Panc1 (cell line): ENCODE results near the gene LRRC56.

Experiments used
- POLR2AphosphoS5 ChIP-seq: IDR thresholded peaks from 2 replicates; pipeline ENCODE4 v1.6.1; 2012; ENCODE audit warnings: mild to moderate bottlenecking, low read depth, low read length, moderate library complexity
- SIN3A ChIP-seq: IDR thresholded peaks from 2 replicates; pipeline ENCODE4 v1.6.1; 2012; ENCODE audit warnings: low read depth, mild to moderate bottlenecking, low read length, moderate library complexity, borderline replicate concordance; ENCODE audit not compliant: insufficient read depth
- TCF7L2 ChIP-seq: IDR thresholded peaks from 2 replicates; pipeline ENCODE4 v1.6.1; 2011; ENCODE audit warnings: mild to moderate bottlenecking, low read depth, low read length, inconsistent platforms
- TF ChIP-seq, protein P1 (sequence below): fragments of 450-650 bp; IDR thresholded peaks from 2 replicates; pipeline ENCODE4 v1.5.1; 2017; ENCODE audit warnings: mild to moderate bottlenecking
- TF ChIP-seq, protein P2 (sequence below), 2 experiments: IDR thresholded peaks; 2 replicates each; pipeline ENCODE4 v1.6.1; 2011 to 2012; ENCODE audit warnings: low read depth in 2 of 2, control low read depth in 1 of 2, low read length in 1 of 2, mild to moderate bottlenecking in 1 of 2, moderate library complexity in 1 of 2; ENCODE audit not compliant: insufficient read depth in 1 of 2

DNA sequence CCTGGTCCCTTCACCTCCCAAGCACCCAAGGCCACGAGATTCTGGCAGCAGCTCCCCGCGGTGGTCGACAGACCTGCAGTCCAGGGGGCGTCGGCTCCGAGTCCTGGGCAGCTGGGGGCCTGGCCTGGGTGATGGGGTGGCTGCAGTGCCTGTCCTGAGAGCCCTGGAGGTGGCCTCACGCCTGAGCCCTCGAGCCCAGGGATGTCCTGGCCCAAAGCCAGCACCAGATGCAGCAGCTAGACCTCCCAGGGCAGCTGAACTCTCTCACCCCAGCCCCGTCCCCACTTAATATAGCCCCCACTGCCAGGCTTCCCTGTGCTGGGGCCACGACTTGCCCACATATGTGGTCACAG is 16.6 kb downstream of the LRRC56 start:
- TF ChIP-seq TCF7L2 (no peak), POLR2AphosphoS5 (no peak), SIN3A (no peak)
- TF ChIP-seq, protein P1, sequence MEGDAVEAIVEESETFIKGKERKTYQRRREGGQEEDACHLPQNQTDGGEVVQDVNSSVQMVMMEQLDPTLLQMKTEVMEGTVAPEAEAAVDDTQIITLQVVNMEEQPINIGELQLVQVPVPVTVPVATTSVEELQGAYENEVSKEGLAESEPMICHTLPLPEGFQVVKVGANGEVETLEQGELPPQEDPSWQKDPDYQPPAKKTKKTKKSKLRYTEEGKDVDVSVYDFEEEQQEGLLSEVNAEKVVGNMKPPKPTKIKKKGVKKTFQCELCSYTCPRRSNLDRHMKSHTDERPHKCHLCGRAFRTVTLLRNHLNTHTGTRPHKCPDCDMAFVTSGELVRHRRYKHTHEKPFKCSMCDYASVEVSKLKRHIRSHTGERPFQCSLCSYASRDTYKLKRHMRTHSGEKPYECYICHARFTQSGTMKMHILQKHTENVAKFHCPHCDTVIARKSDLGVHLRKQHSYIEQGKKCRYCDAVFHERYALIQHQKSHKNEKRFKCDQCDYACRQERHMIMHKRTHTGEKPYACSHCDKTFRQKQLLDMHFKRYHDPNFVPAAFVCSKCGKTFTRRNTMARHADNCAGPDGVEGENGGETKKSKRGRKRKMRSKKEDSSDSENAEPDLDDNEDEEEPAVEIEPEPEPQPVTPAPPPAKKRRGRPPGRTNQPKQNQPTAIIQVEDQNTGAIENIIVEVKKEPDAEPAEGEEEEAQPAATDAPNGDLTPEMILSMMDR, result no peak
- TF ChIP-seq, protein P2, sequence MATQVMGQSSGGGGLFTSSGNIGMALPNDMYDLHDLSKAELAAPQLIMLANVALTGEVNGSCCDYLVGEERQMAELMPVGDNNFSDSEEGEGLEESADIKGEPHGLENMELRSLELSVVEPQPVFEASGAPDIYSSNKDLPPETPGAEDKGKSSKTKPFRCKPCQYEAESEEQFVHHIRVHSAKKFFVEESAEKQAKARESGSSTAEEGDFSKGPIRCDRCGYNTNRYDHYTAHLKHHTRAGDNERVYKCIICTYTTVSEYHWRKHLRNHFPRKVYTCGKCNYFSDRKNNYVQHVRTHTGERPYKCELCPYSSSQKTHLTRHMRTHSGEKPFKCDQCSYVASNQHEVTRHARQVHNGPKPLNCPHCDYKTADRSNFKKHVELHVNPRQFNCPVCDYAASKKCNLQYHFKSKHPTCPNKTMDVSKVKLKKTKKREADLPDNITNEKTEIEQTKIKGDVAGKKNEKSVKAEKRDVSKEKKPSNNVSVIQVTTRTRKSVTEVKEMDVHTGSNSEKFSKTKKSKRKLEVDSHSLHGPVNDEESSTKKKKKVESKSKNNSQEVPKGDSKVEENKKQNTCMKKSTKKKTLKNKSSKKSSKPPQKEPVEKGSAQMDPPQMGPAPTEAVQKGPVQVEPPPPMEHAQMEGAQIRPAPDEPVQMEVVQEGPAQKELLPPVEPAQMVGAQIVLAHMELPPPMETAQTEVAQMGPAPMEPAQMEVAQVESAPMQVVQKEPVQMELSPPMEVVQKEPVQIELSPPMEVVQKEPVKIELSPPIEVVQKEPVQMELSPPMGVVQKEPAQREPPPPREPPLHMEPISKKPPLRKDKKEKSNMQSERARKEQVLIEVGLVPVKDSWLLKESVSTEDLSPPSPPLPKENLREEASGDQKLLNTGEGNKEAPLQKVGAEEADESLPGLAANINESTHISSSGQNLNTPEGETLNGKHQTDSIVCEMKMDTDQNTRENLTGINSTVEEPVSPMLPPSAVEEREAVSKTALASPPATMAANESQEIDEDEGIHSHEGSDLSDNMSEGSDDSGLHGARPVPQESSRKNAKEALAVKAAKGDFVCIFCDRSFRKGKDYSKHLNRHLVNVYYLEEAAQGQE (IDR thresholded peaks at IDR 0.05; ENCODE audit: insufficient read depth in 1 of 2, low read depth in 2 of 2, low read length in 1 of 2), result no peak
